Naive thymus-derived CD4-positive, alpha-beta T cell (primary cell): ENCODE results near the gene SH2D6. TPM values are rescaled to one million over a fixed set of nuclear protein-coding genes. Genes with fewer than 3 reads are reported as not detected.

Experiments
- ATAC-seq: fragments of 150-1000 bp; cut with Tn5 transposase; 2 replicates; pipeline ENCODE4 v1.10.0; 2021; ENCODE audit warnings: mild to moderate bottlenecking, moderate library complexity
- CTCF ChIA-PET: fragments of 350-600 bp; sonication (Branson Sonifier 250); formaldehyde crosslinking; loops from one replicate; lab custom pipeline; 2021; ENCODE audit warnings: antibody characterized with exemption; lab: Charles Lee
- POLR2A ChIA-PET: fragments of 350-600 bp; sonication (Branson Sonifier 250); formaldehyde crosslinking; loops from one replicate; lab custom pipeline; 2021; ENCODE audit warnings: antibody characterized with exemption, inconsistent platforms; lab: Charles Lee
- DNase-seq, 9 donors: peaks; one replicate each; pipeline versions ENCODE4 v3.0.0 to v3.0.0-alpha.2; 2020 to 2022; ENCODE audit warnings: mixed read lengths in 1 of 9
- H3K27ac ChIP-seq: one replicate; pipeline ENCODE4 v1.7.0; 2013; ENCODE audit warnings: mild to moderate bottlenecking, low read depth, low read length, moderate library complexity
- H3K27me3 ChIP-seq, 2 donors: one replicate each; pipeline ENCODE4 v1.7.0; 2013; ENCODE audit warnings: low read length in 2 of 2, mild to moderate bottlenecking in 2 of 2, moderate library complexity in 2 of 2; ENCODE audit not compliant: control insufficient read depth in 2 of 2, insufficient read depth in 2 of 2
- H3K36me3 ChIP-seq, 3 experiments: 1 replicate in 2 of 3; 2 replicates in 1 of 3; pipeline ENCODE4 v1.7.0; 2013; ENCODE audit warnings: low read length in 3 of 3, mild to moderate bottlenecking in 3 of 3, moderate library complexity in 1 of 3; ENCODE audit not compliant: insufficient read depth in 3 of 3, control insufficient read depth in 2 of 3
- H3K4me1 ChIP-seq, 2 donors: one replicate each; pipeline ENCODE4 v1.7.0; 2013; ENCODE audit warnings: low read length in 2 of 2, mild to moderate bottlenecking in 2 of 2, moderate library complexity in 1 of 2; ENCODE audit not compliant: control insufficient read depth in 2 of 2, insufficient read depth in 2 of 2
- H3K4me3 ChIP-seq: 2 replicates; pipeline ENCODE4 v1.7.0; 2013; ENCODE audit warnings: mild to moderate bottlenecking, low read length
- H3K9me3 ChIP-seq, 3 experiments: 1 replicate in 2 of 3; 2 replicates in 1 of 3; pipeline ENCODE4 v1.7.0; 2013; ENCODE audit warnings: low read length in 3 of 3; ENCODE audit not compliant: control insufficient read depth in 2 of 3
- H3K27ac Mint-ChIP-seq, 9 donors: one replicate each; pipeline ENCODE4 v1.8.0; 2020 to 2022; ENCODE audit warnings: mixed read lengths in 9 of 9, mild to moderate bottlenecking in 8 of 9, moderate library complexity in 5 of 9, inconsistent platforms in 2 of 9
- H3K27me3 Mint-ChIP-seq, 5 donors: one replicate each; pipeline ENCODE4 v1.8.0; 2021 to 2022; ENCODE audit warnings: mixed read lengths in 5 of 5, mild to moderate bottlenecking in 1 of 5
- H3K36me3 Mint-ChIP-seq, 5 donors: one replicate each; pipeline ENCODE4 v1.8.0; 2020 to 2022; ENCODE audit warnings: mixed read lengths in 5 of 5, mild to moderate bottlenecking in 3 of 5, inconsistent platforms in 1 of 5
- H3K4me1 Mint-ChIP-seq, 7 donors: one replicate each; pipeline ENCODE4 v1.8.0; 2020 to 2022; ENCODE audit warnings: mixed read lengths in 7 of 7, mild to moderate bottlenecking in 3 of 7, inconsistent platforms in 1 of 7
- H3K4me3 Mint-ChIP-seq, 10 donors: one replicate each; pipeline ENCODE4 v1.8.0; 2020 to 2022; ENCODE audit warnings: mild to moderate bottlenecking in 10 of 10, mixed read lengths in 10 of 10, moderate library complexity in 6 of 10, inconsistent platforms in 2 of 10
- H3K9me3 Mint-ChIP-seq, 11 donors: one replicate each; pipeline ENCODE4 v1.8.0; 2020 to 2022; ENCODE audit warnings: mixed read lengths in 11 of 11, mild to moderate bottlenecking in 4 of 11, inconsistent platforms in 1 of 11, moderate library complexity in 1 of 11
- intact Hi-C, 2 donors: fragments of 100-400 bp; cut with micrococcal nuclease; formaldehyde crosslinking; loops; one replicate each; pipeline ENCODE4 v1.15.1; 2023
- polyA plus RNA-seq, 2 donors: library from polyadenylated mRNA; unstranded; fragments of 300-500 nt; fragmentation: Illumina TruSeq; gene quantifications; one replicate each; pipeline ENCODE4 v1.2.3, GENCODE V29; 2021
- total RNA-seq, 6 experiments: library from RNA in 5 of 6; stranded (reverse) in 5 of 6; gene quantifications; 1 replicate in 5 of 6; 2 replicates in 1 of 6; pipeline ENCODE4 v1.2.3 and lab custom pipeline; 2021 to 2026

The SH2D6 gene
- total RNA-seq = 1 to 10 TPM in 1 of 5 experiments, under 1 TPM in 2, not detected in 2; 0.48 to 1.1 (median 0.94) TPM
- not detected for polyA plus RNA-seq
- total RNA-seq (lab: John Stamatoyannopoulos, UW) = not detected

DNA sequence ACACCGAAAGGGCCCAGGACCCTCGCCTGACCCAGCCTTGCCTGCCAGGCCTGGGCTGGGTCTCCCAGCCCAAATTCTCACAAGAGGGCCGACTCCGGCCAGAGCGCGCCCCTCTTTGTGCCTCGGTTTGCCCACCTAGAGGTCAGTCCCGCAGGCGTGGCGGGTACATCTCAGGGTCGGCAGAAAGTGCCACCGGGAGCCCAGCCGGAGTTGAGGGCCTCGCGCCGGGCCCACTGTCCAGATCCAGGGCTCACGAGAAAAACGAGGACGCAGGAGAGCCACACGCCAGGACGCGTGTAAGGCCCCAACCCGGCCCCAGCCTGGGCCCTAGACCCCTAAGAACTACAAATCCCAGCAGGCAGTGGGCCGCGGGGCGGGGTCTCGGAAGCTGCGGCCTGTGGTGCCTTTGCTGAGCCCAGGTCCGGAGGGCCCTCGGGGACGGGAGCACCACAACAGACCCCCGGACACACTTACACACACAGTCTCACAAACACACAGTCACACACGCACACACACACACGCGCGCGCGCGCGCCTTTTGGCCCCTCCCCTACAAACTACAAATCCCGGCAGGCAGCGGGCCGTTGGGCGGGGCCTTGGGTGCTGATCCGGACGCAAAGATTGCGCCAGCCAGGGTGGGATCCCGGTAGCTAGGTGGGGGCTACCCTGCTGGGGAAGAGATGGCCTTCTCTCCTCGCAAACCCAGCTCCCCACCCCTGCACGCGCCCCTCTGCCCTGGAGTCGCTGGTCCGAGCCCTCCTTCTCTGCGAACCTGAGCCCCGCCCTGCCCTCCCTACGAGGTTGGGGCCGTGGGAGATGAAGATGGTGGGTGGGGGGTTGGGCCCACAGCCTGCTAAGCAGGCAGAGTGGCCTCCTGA, at the start of gene SH2D6:
Gene SH2D6, plus strand, starts transcription at position 583 of the 877 bp plus-strand sequence. CDS start 10,752 bp downstream, outside the sequence.
- no peaks in the 10 kb centered on the region for H3K36me3 Mint-ChIP-seq
- no peaks in the 10 kb centered on the region for H3K27me3 ChIP-seq
- POLR2A ChIA-PET = interaction anchor here (0.7 to 5.0 kb wide), 16 partner anchors 10 to 193 kb away, joined by 3 to 74 read pairs (median 8); partner anchors contain the start of genes C2orf68, ELMOD3, GGCX and MAT2A
- H3K36me3 ChIP-seq = peaks cover 0 to 4% (median 0%) of the 10 kb centered on the region in 3 experiments
- peaks cover 17 to 45% (median 23%) of the 10 kb centered on the region in 7 donors for H3K4me1 Mint-ChIP-seq
- H3K27ac Mint-ChIP-seq = peak within 1 kb of the TSS; percentile 82 to 100 (median 96)
- DNase-seq (peak; percentile 76 to 89 (median 80)), ATAC-seq (peak; percentile 86)
- peaks cover 0 to 2% (median 0%) of the 10 kb centered on the region in 11 donors for H3K9me3 Mint-ChIP-seq
- H3K4me3 ChIP-seq = peak within 1 kb of the TSS; percentile 83
- CTCF ChIA-PET = interaction anchor here (1.0 to 5.9 kb wide), 9 partner anchors 10 to 138 kb away, joined by 3 to 163 read pairs (median 11); partner anchors contain the start of gene MAT2A
- peaks cover 20 to 22% of the 10 kb centered on the region in 2 donors for H3K4me1 ChIP-seq
- H3K27me3 Mint-ChIP-seq = peaks cover 0 to 4% (median 0%) of the 10 kb centered on the region in 5 donors
- H3K27ac ChIP-seq = peak within 1 kb of the TSS; percentile 85
- no peaks in the 10 kb centered on the region for H3K9me3 ChIP-seq
- peak within 1 kb of the TSS; percentile 86 to 100 (median 96) for H3K4me3 Mint-ChIP-seq
- intact Hi-C loops = loop anchor here (1.0 to 10.0 kb wide), 13 partner anchors 8 to 777 kb away; partner anchors contain the start of genes ELMOD3 (in 2 of the 2), GGCX (in 2 of the 2), IMMT (in 2 of the 2) and MAT2A (in 2 of the 2)

DNA sequence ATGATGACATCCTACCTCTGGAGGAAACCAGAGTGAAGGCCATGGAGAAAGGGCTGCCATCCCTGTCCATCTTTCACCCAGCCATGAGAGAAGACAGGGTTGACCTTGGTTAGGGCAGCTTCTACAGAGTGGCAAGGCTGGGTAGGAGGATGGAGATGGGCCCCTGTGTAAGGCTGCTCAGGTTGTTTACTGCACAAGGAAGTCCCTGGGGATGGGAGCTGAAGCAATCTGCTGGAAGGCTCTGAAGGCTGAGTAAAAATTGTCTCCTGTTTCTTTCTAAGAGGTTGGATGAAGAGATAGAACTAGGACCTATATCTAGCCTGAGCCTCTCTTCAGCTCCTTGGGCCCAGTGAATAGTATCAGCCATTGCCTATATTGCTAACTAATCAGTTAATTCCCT, 49.6 kb upstream of the SH2D6 start:
- ChIA-PET CTCF (interaction anchor here (0.7 kb wide), 1 partner anchor 251 kb away, joined by 3 read pairs; no protein-coding TSS in a partner anchor), POLR2A (no interaction called here)
- no peak overlapping the region for H3K27ac ChIP-seq
- H3K9me3 Mint-ChIP-seq = no peaks in the 10 kb centered on the region
- intact Hi-C loops = no loop called here
- no peaks in the 10 kb centered on the region for H3K27me3 Mint-ChIP-seq
- peaks cover 0 to 24% (median 0%) of the 10 kb centered on the region in 3 experiments for H3K36me3 ChIP-seq
- H3K4me3 Mint-ChIP-seq = no peak overlapping the region
- H3K4me1 Mint-ChIP-seq = peaks cover 0 to 2% (median 0%) of the 10 kb centered on the region in 7 donors
- H3K4me3 ChIP-seq = no peak overlapping the region
- H3K27me3 ChIP-seq = no peaks in the 10 kb centered on the region
- no peaks in the 10 kb centered on the region for H3K4me1 ChIP-seq
- H3K9me3 ChIP-seq = no peaks in the 10 kb centered on the region
- no peak overlapping the region for H3K27ac Mint-ChIP-seq
- ATAC-seq (no peak), DNase-seq (no peak)
- peaks cover 4 to 25% (median 14%) of the 10 kb centered on the region in 5 donors for H3K36me3 Mint-ChIP-seq

- Mint-ChIP-seq H3K36me3 (peaks cover 6 to 27% (median 17%) of the 10 kb centered on the region in 5 donors), H3K4me3 (no peak overlapping the region), H3K9me3 (no peaks in the 10 kb centered on the region), H3K27ac (no peak overlapping the region), H3K27me3 (no peaks in the 10 kb centered on the region), H3K4me1 (peaks cover 0 to 2% (median 0%) of the 10 kb centered on the region in 7 donors)
- no peak overlapping the region for H3K27ac ChIP-seq
- no peaks in the 10 kb centered on the region for H3K27me3 ChIP-seq
- no peaks in the 10 kb centered on the region for H3K9me3 ChIP-seq
- H3K36me3 ChIP-seq = peaks cover 0 to 24% (median 0%) of the 10 kb centered on the region in 3 experiments
- ATAC-seq (no peak), DNase-seq (no peak)
- intact Hi-C loops = no loop called here
- ChIA-PET POLR2A (interaction anchor here (0.7 to 1.5 kb wide), 3 partner anchors 16 to 169 kb away, joined by 3 to 7 read pairs (median 3); partner anchors contain the start of gene RETSAT), CTCF (interaction anchor here (0.7 to 0.8 kb wide), 2 partner anchors 104 to 250 kb away, joined by 3 to 5 read pairs; no protein-coding TSS in a partner anchor)
- no peak overlapping the region for H3K4me3 ChIP-seq
- H3K4me1 ChIP-seq = no peaks in the 10 kb centered on the region
Observed at GRCh38 chr2:85369500-85369899, 49.0 kb upstream of the SH2D6 start.

- Mint-ChIP-seq H3K27ac (no peak overlapping the region), H3K36me3 (peaks cover 6 to 36% (median 29%) of the 10 kb centered on the region in 5 donors), H3K9me3 (no peaks in the 10 kb centered on the region), H3K4me3 (no peak overlapping the region), H3K4me1 (peaks cover 0 to 2% (median 0%) of the 10 kb centered on the region in 7 donors), H3K27me3 (no peaks in the 10 kb centered on the region)
- Histone ChIP-seq H3K4me3 (no peak overlapping the region), H3K4me1 (no peaks in the 10 kb centered on the region), H3K27ac (no peak overlapping the region), H3K36me3 (peaks cover 0 to 24% (median 0%) of the 10 kb centered on the region in 3 experiments), H3K9me3 (no peaks in the 10 kb centered on the region), H3K27me3 (no peaks in the 10 kb centered on the region)
- intact Hi-C loops = no loop called here
- CTCF ChIA-PET = interaction anchor here (0.7 to 1.3 kb wide), 2 partner anchors 17 to 181 kb away, joined by 3 to 4 read pairs; no protein-coding TSS in a partner anchor
- DNase-seq = no peak
- ATAC-seq = no peak
- POLR2A ChIA-PET = interaction anchor here (1.0 to 1.5 kb wide), 2 partner anchors 17 to 44 kb away, joined by 3 to 7 read pairs; partner anchors contain the start of genes RETSAT and TGOLN2
Observed at GRCh38 chr2:85371045-85371444, 47.5 kb upstream of the SH2D6 start.

DNA sequence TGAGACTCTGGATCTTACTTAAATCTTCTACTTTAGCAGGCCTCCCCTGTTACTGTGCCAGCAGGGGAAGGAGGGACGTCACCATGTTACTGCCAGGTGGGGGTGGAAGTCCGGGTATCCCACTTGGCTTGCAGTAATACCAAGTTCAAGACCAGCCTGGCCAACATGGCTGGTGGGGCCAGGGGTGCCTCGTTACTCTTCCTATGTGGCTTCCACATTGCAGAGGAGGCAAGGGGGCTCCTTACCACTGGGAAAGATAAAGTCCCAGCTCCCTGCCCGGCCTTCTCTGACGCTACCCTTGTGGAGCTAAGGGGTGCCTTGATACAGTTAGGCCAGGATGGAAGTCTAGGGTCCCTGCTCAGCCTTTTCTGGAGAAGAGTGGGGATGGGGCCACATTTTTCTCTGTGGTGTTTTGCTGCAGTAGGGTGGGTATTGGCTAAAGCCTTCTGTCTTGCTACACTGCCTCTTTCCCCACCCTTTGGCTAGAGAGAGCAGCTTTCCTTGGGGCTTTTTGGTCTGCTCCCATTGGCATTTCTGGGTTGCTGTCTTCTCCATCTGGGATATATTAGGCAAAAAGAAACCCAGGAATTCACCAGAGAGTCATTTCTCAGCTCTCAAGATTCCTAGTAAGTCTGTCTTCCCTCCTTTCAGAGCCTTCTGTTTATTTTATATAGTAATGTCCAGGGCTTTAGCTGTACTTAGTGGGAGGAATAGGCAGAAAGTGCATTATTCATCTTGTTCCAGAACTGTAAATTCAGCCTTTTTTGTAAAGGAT, 42.0 kb upstream of the SH2D6 start:
- intact Hi-C loops = no loop called here
- no peak for ATAC-seq
- peaks cover 0 to 36% (median 8%) of the 10 kb centered on the region in 3 experiments for H3K36me3 ChIP-seq
- Mint-ChIP-seq H3K4me1 (no peaks in the 10 kb centered on the region), H3K27me3 (no peaks in the 10 kb centered on the region), H3K9me3 (peaks cover 0 to 17% (median 2%) of the 10 kb centered on the region in 11 donors), H3K27ac (peak overlapping the region in 1 of 9 donors; percentile 77), H3K4me3 (no peak overlapping the region), H3K36me3 (peaks cover 34 to 65% (median 52%) of the 10 kb centered on the region in 5 donors)
- CTCF ChIA-PET = no interaction called here
- H3K9me3 ChIP-seq = no peaks in the 10 kb centered on the region
- no peak for DNase-seq
- POLR2A ChIA-PET = interaction anchor here (0.9 kb wide), 1 partner anchor 185 kb away, joined by 3 read pairs; the partner anchor contains the start of gene GGCX
- H3K4me3 ChIP-seq = no peak overlapping the region
- no peaks in the 10 kb centered on the region for H3K27me3 ChIP-seq
- no peak overlapping the region for H3K27ac ChIP-seq
- H3K4me1 ChIP-seq = no peaks in the 10 kb centered on the region
